ENCODE data around the gene NPL.

Gene NPL

DNA sequence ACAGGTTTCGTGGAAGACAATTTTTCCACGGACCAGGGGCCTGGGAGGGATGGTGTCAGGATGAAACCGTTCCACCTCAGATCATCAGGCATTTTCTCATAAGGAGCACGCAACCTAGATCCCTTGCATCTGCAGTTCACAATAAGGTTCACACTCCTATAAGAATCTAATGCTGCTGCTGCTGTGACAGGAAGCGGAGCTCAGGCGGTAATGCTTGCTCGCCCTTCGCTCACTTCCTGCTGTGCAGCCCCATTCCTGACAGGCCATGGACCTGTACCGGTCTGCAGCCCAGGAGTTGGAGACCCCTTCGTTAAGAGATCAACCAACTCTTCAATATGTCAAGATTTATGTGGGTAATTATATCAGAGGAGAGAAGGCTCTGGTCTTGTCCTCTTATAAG lies 46.2 kb downstream of the NPL start:
- FAIRE-seq: no peak
- no peak for DNase-seq (ENCODE audit: insufficient read length, low spot score)
- TF ChIP-seq, protein P1, sequence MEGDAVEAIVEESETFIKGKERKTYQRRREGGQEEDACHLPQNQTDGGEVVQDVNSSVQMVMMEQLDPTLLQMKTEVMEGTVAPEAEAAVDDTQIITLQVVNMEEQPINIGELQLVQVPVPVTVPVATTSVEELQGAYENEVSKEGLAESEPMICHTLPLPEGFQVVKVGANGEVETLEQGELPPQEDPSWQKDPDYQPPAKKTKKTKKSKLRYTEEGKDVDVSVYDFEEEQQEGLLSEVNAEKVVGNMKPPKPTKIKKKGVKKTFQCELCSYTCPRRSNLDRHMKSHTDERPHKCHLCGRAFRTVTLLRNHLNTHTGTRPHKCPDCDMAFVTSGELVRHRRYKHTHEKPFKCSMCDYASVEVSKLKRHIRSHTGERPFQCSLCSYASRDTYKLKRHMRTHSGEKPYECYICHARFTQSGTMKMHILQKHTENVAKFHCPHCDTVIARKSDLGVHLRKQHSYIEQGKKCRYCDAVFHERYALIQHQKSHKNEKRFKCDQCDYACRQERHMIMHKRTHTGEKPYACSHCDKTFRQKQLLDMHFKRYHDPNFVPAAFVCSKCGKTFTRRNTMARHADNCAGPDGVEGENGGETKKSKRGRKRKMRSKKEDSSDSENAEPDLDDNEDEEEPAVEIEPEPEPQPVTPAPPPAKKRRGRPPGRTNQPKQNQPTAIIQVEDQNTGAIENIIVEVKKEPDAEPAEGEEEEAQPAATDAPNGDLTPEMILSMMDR (IDR thresholded peaks at IDR 0.05; ENCODE audit: insufficient read depth, missing control alignments): no peak

DNA sequence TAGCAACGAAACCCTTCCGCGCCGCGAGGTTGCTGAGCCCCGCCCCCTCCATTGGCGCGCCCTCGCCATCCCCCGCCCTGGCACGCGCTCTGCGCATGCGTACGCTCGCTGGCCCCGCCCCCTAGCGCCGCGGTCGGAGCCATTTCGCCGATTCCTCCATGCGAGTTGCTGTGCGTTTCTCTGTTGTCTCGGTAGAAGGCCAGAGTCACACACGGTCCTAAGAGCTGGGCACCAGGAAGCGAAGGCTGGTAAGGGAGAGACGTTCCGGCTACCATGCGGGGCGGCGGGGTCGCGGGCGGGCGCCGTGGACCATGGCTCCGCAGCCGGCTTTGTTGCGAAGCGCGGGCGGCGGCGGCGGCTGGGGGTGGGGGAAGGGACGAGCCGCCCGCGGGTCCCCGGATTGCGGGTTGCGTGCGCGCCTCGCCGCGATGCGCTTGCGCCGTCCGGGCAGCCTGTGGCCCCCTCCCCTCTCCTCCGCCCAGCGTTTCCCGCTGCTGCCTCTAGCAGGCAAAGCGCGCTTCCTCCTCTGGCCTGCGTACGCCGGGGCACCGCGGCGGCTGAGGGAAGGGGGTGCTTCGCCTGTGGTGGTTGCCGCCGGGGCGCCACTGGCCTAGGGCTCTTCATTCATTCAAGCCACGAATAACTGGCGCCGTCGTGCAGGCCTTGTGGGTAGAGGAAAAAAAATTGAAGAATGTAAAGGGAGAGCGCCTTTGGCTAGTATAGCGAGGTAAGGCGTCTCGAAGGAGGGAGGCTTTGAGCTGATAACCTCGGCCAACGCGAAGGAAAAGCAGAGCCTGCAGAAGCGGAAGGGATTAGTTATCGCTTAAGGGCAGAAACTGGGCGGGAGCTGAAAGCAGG lies 49.9 kb downstream of the NPL start, which contains the start of gene DHX9:
Gene DHX9, plus strand, starts transcription at position 139 of the 858 bp plus-strand sequence. CDS start 3,220 bp downstream, outside the sequence.
- TF ChIP-seq, protein P1 (IDR thresholded peaks at IDR 0.05; ENCODE audit: insufficient read depth, missing control alignments): no peak
- DNase-seq (ENCODE audit: insufficient read length, low spot score) (peak; percentile 88), FAIRE-seq (peak; percentile 56)

- DNase-seq (ENCODE audit: insufficient read length, low spot score): no peak
- FAIRE-seq: no peak
Observed at GRCh38 chr1:182841368-182841988, 51.9 kb downstream of the NPL start.

DNA sequence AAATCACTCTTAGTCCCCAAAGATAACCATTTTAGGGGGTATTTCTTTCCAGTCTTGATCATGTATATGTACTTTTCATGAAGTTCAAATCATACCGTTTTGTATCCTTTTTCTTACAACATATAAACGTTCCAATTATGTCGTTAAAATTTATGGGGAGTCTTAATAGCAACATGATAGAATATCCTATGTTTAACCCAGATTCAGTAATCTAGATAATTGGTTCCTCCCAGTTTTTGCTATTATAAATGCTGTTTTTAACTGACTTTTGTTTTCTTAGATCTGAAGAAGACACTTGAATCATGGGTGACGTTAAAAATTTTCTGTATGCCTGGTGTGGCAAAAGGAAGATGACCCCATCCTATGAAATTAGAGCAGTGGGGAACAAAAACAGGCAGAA lies 52.7 kb downstream of the NPL start:
- TF ChIP-seq, protein P1 (IDR thresholded peaks at IDR 0.05; ENCODE audit: insufficient read depth, missing control alignments): no peak
- no peak for FAIRE-seq
- no peak for DNase-seq (ENCODE audit: insufficient read length, low spot score)

More at GRCh38 chr1:182841368-182841988, 51.9 kb downstream of the NPL start:
- TF ChIP-seq, protein P1 (IDR thresholded peaks at IDR 0.05; ENCODE audit: insufficient read depth, missing control alignments): no peak

GRCh38 chr1:182845379-182845778 lies 55.8 kb downstream of the NPL start:
- DNase-seq (ENCODE audit: insufficient read length, low spot score) (no peak), FAIRE-seq (no peak)
- TF ChIP-seq, protein P1 (IDR thresholded peaks at IDR 0.05; ENCODE audit: insufficient read depth, missing control alignments): no peak

DNA sequence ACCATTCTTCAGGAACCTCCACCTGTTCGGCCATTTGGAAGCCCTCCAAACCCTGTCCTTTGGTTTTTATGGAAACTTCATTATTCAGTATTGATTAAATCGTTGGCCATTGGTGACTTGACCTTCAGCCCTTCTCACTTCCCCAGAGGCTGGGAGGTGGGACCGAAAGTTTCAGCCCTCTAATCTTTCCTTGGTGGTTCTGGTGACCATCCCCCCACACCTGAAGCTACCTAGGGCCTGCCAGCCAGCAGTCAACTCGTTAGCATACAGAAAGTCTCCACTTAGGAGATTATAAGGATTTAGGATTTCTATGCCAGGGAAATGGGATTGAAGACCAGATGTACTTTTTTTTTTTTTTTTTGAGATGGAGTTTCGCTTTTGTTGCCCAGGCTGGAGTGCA lies 56.3 kb downstream of the NPL start:
- TF ChIP-seq, protein P1 (IDR thresholded peaks at IDR 0.05; ENCODE audit: insufficient read depth, missing control alignments): no peak
- FAIRE-seq (no peak), DNase-seq (ENCODE audit: insufficient read length, low spot score) (no peak)

DNA sequence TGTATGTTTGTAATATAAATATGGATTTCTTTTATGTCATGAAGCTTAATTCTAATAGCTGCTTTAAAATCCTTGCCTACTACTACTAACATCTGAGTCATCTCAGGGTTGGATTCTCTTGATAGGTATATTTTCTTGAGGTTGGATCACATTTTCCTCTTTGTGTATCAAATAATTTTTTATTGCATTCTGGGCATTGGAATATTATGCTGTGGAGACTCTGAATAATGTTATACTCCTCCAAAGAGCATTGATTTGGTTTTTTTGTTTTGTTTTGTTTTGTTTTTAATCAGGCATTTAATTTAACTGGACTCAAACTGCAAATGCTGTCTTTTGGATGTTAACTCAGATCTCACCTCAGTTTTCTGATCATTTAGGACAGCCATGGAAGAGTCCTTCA lies 57.5 kb downstream of the NPL start:
- TF ChIP-seq, protein P1 (IDR thresholded peaks at IDR 0.05; ENCODE audit: insufficient read depth, missing control alignments): no peak
- peak; percentile 64 for FAIRE-seq
- DNase-seq (ENCODE audit: insufficient read length, low spot score): no peak

Measured in D721Med (cell line).